GM12878 (cell line): Measurements from ENCODE around the gene SECISBP2. TPM values are rescaled to one million over a fixed set of nuclear protein-coding genes. Genes with fewer than 3 reads are reported as not detected.

Experiments
- ATAC-seq: fragments of 200-7000 bp; cut with Tn5 transposase; 3 replicates; pipeline ENCODE4 v1.9.1; 2020; ENCODE audit warnings: mild to moderate bottlenecking, moderate library complexity
- BruUV-seq: library from RNA; stranded (reverse); fragments of 400-500 nt; replicated peaks from 2 replicates; lab custom pipeline; 2021; lab: Mats Ljungman, UMichigan
- CTCF ChIA-PET: fragments of 300-600 bp; sonication (Branson Sonifier 250); formaldehyde crosslinking; extraction: SDS; loops from one replicate; lab custom pipeline; 2021; ENCODE audit warnings: inconsistent platforms; lab: Yijun Ruan, JAX
- POLR2A ChIA-PET: fragments of 350-600 bp; formaldehyde crosslinking; extraction: SDS; loops from one replicate; lab custom pipeline; 2021; ENCODE audit warnings: inconsistent platforms; lab: Charles Lee
- RAD21 ChIA-PET: fragments of 300-600 bp; sonication (Branson Sonifier 250); formaldehyde crosslinking; loops from one replicate; lab custom pipeline; 2023; ENCODE audit warnings: antibody characterized with exemption; ENCODE audit not compliant: unreplicated experiment; lab: Charles Lee
- SMC1A ChIA-PET: fragments of 300-600 bp; sonication (Branson Sonifier 250); formaldehyde crosslinking; loops from one replicate; lab custom pipeline; 2023; ENCODE audit not compliant: unreplicated experiment, uncharacterized antibody; lab: Charles Lee
- DNase-seq: peaks from one replicate; pipeline ENCODE4 v3.0.0-alpha.2; 2011; ENCODE audit warnings: low read depth, low spot score
- FAIRE-seq: peaks from 3 replicates; lab custom pipeline; 2011; peaks lifted over from hg19 to GRCh38; lab: Jason Lieb, UNC
- H2AFZ ChIP-seq: 2 replicates; pipeline ENCODE4 v1.6.0; 2011; ENCODE audit warnings: low read depth, low read length, control low read depth; ENCODE audit not compliant: control insufficient read depth
- H3K27ac ChIP-seq: 2 replicates; pipeline ENCODE4 v1.5.1; 2011; ENCODE audit warnings: control low read depth; ENCODE audit not compliant: control insufficient read depth, insufficient read depth
- H3K27me3 ChIP-seq, 2 experiments: replicated peaks in 1 of 2; 2 replicates each; pipeline versions ENCODE4 v1.6.0 to v1.6.1; 2011; ENCODE audit warnings: low read length in 1 of 2; ENCODE audit not compliant: control insufficient read depth in 2 of 2, insufficient read depth in 2 of 2
- H3K36me3 ChIP-seq, 2 experiments: 2 replicates each; pipeline ENCODE4 v1.5.1; 2011; ENCODE audit warnings: low read length in 1 of 2; ENCODE audit not compliant: control insufficient read depth in 2 of 2, insufficient read depth in 2 of 2
- H3K4me1 ChIP-seq: 2 replicates; pipeline ENCODE4 v1.6.1; 2011; ENCODE audit warnings: mild to moderate bottlenecking, low read length, moderate library complexity, mixed read lengths; ENCODE audit not compliant: control insufficient read depth, insufficient read depth
- H3K4me2 ChIP-seq: 2 replicates; pipeline ENCODE4 v1.6.0; 2011; ENCODE audit warnings: control low read depth; ENCODE audit not compliant: control insufficient read depth, insufficient read depth
- H3K4me3 ChIP-seq: fragments of 200-600 bp; sonication (generic); 2 replicates; pipeline ENCODE4 v1.5.1; 2016
- H3K79me2 ChIP-seq: 2 replicates; pipeline ENCODE4 v1.6.0; 2011; ENCODE audit warnings: low read length; ENCODE audit not compliant: control insufficient read depth, insufficient read depth
- H3K9ac ChIP-seq: 2 replicates; pipeline ENCODE4 v1.8.0; 2011; ENCODE audit warnings: low read length, control low read depth, mixed read lengths; ENCODE audit not compliant: control insufficient read depth, insufficient read depth
- H3K9me3 ChIP-seq: replicated peaks from 3 replicates; pipeline ENCODE4 v1.5.1; 2011; ENCODE audit warnings: mild to moderate bottlenecking, low read length; ENCODE audit not compliant: control insufficient read depth, insufficient read depth
- H4K20me1 ChIP-seq: 2 replicates; pipeline ENCODE4 v1.6.0; 2011; ENCODE audit not compliant: control insufficient read depth, insufficient read depth
- CBX5 ChIP-seq: sonication (generic); IDR thresholded peaks from 2 replicates; pipeline ENCODE4 v1.6.1; 2016; ENCODE audit warnings: low read depth, moderate library complexity, mild to moderate bottlenecking, inconsistent platforms
- ESRRA ChIP-seq: IDR thresholded peaks from 2 replicates; pipeline ENCODE4 v1.6.1; 2012; ENCODE audit warnings: mild to moderate bottlenecking, low read length, improper control_type of control experiment
- FOXM1 ChIP-seq: IDR thresholded peaks from 2 replicates; pipeline ENCODE4 v1.6.1; 2012; ENCODE audit warnings: low read depth, mild to moderate bottlenecking, inconsistent platforms, low read length, moderate library complexity
- MYB ChIP-seq: fragments of 150-350 bp; IDR thresholded peaks from 2 replicates; pipeline ENCODE4 v1.6.1; 2014; ENCODE audit warnings: mild to moderate bottlenecking, low read depth, low read length, borderline replicate concordance
- SIN3A ChIP-seq: IDR thresholded peaks from 2 replicates; pipeline ENCODE4 v1.6.1; 2012; ENCODE audit warnings: low read depth, low read length, improper control_type of control experiment
- TAF1 ChIP-seq: IDR thresholded peaks from 2 replicates; pipeline ENCODE4 v1.6.1; 2011; ENCODE audit warnings: mild to moderate bottlenecking, low read depth, low read length, borderline replicate concordance
- TCF7 ChIP-seq: IDR thresholded peaks from 2 replicates; pipeline ENCODE4 v1.6.1; 2014; ENCODE audit warnings: antibody characterized with exemption, borderline replicate concordance
- WRNIP1 ChIP-seq: IDR thresholded peaks from 2 replicates; pipeline ENCODE4 v1.6.1; 2011; ENCODE audit warnings: low read depth, low read length, improper control_type of control experiment, borderline replicate concordance
- YBX1 ChIP-seq: fragments of 450-650 bp; IDR thresholded peaks from 2 replicates; pipeline ENCODE4 v1.6.1; 2016; ENCODE audit warnings: antibody characterized with exemption
- WGBS: methylation state at CpG from one replicate; pipeline ENCODE4 v1.1.6; 2016; ENCODE audit warnings: low lambda C conversion rate; ENCODE audit not compliant: insufficient replicate concordance, insufficient coverage; ENCODE audit errors: missing lambda C conversion rate; 5-methylcytosine and 5-hydroxymethylcytosine counted together
- in situ Hi-C: fragments of 300-500 bp; cut with MboI; formaldehyde crosslinking; loops from 9 replicates; pipeline ENCODE4 v1.14.3; 2018; ENCODE audit warnings: mixed read lengths
- intact Hi-C: fragments of 100-400 bp; cut with micrococcal nuclease; formaldehyde crosslinking; loops from one replicate; pipeline ENCODE4 v1.14.2; 2022; ENCODE audit not compliant: unreplicated experiment
- polyA plus RNA-seq, 11 experiments: library from polyadenylated mRNA; depleted of rRNA in 4 of 11; unstranded in 6 of 11; stranded (reverse) in 5 of 11; fragments of >200 nt; fragmentation: Nextera tagmentation in 4 of 11; fragmentation: Illumina TruSeq in 1 of 11; extraction: Ambion mirVana in 4 of 11; extraction: Trizol in 1 of 11; gene quantifications; 1 replicate in 1 of 11; 2 replicates in 10 of 11; pipeline versions ENCODE4 v1.2.1 to v1.2.3, GENCODE V29; 2011 to 2016; ENCODE audit warnings: inconsistent platforms in 2 of 11, missing spikeins in 2 of 11, low read depth in 1 of 11
- total RNA-seq, 4 experiments: library from RNA; depleted of rRNA in 3 of 4; stranded (reverse); fragments of >200 nt in 3 of 4; fragmentation: Illumina TruSeq in 1 of 4; extraction: Trizol in 1 of 4; gene quantifications; 2 replicates each; pipeline versions ENCODE4 v1.2.1 to v1.2.3, GENCODE V29; 2013 to 2021

Gene SECISBP2
- total and polyA plus RNA-seq, 10 of the 15 experiments (the other 5 are each of a cell fraction or from before 2014, with no cell fraction given), result 4.6 to 50.5 (median 31.9) TPM

DNA sequence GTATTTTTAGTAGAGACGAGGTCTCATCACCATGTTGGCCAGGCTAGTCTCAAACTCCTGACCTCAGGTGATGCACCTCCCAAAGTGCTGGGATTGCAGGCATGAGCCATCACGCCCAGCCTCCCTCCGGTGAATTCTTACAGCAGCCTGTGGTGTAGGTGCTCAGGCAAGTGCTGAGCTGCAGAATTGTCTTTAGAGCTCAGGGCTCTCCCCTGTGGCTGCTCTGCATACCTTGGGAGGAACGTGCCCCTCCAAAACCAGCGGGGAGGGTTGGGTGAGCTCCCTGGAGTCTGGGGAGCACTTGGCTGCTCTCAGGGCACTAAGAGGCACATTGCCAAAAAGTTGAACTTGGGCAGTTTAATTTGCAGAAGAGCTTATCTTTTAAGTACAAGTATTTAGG, 29.4 kb downstream of the SECISBP2 start:
- DNase-seq (no peak), ATAC-seq (no peak), FAIRE-seq (no peak)
- H4K20me1 ChIP-seq, result no peaks in the 10 kb centered on the region
- no peak overlapping the region for H3K4me2 ChIP-seq
- H3K4me3 ChIP-seq, result no peak overlapping the region
- in situ Hi-C loops, result no loop called here
- intact Hi-C loops, result no loop called here
- SMC1A ChIA-PET, result interaction anchor here (1.2 to 2.3 kb wide), 2 partner anchors 10 to 34 kb away, joined by 3 to 8 read pairs; no protein-coding TSS in a partner anchor
- no peak overlapping the region for H3K27ac ChIP-seq
- WGBS, result 86% methylated on average over 5 of the region's 5 CpGs
- no peak overlapping the region for H3K9ac ChIP-seq
- peaks cover 2% of the 10 kb centered on the region; the same call in 1 of the 3 replicates for H3K9me3 ChIP-seq
- H3K4me1 ChIP-seq, result peaks cover 10% of the 10 kb centered on the region
- no peak overlapping the region for H2AFZ ChIP-seq
- CTCF ChIA-PET, result no interaction called here
- H3K27me3 ChIP-seq, result no peaks in the 10 kb centered on the region
- no peaks in the 10 kb centered on the region for H3K79me2 ChIP-seq
- RAD21 ChIA-PET, result interaction anchor here (1.3 kb wide), 1 partner anchor 8 kb away, joined by 3 read pairs; no protein-coding TSS in a partner anchor
- POLR2A ChIA-PET, result interaction anchor here (0.7 to 1.4 kb wide), 2 partner anchors 10 to 13 kb away, joined by 4 read pairs; no protein-coding TSS in a partner anchor
- TF ChIP-seq YBX1, result no peak
- TF ChIP-seq WRNIP1, result no peak
- TF ChIP-seq MYB, result no peak
- TF ChIP-seq TCF7, result no peak
- no peak for TF ChIP-seq CBX5
- no peak for TF ChIP-seq ESRRA
- TF ChIP-seq SIN3A, result no peak
- TF ChIP-seq FOXM1, result no peak
- TF ChIP-seq TAF1, result no peak
- no TSS peak for BruUV-seq
- H3K36me3 ChIP-seq, result peaks cover 38 to 43% of the 10 kb centered on the region in 2 experiments
